Breast epithelium (tissue), 3 donors: ENCODE data around the gene PROB1.

ENCODE experiments used
- POLR2A ChIP-seq: fragments of 450-650 bp; IDR thresholded peaks from one replicate; pipeline ENCODE4 v1.6.1; 2016; ENCODE audit warnings: antibody characterized with exemption, mild to moderate bottlenecking, moderate library complexity
- TF ChIP-seq, protein P1 (sequence below), 3 donors: fragments of 450-650 bp; IDR thresholded peaks; one replicate each; pipeline ENCODE4 v1.5.1; 2016 to 2017; ENCODE audit warnings: antibody characterized with exemption in 3 of 3, mild to moderate bottlenecking in 3 of 3, moderate library complexity in 3 of 3

DNA sequence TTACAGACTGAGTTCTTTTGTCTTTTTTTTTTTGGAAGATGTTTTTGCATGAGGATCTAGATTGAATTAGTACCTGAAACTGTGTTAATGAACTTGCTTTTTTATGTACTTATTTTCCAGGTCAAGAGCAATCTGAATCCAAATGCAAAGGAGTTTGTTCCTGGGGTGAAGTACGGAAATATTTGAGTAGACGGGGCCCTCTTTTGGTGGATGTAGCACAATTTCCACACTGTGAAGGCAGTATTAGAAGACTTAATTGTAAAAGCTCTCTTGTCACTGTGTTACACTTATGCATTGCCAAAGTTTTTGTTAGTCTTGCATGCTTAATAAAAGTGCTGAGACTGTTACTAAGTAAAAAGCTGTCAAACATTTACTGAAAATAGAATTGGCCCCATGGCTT lies 26.3 kb downstream of the PROB1 start:
- no peak for TF ChIP-seq POLR2A
- TF ChIP-seq, protein P1, sequence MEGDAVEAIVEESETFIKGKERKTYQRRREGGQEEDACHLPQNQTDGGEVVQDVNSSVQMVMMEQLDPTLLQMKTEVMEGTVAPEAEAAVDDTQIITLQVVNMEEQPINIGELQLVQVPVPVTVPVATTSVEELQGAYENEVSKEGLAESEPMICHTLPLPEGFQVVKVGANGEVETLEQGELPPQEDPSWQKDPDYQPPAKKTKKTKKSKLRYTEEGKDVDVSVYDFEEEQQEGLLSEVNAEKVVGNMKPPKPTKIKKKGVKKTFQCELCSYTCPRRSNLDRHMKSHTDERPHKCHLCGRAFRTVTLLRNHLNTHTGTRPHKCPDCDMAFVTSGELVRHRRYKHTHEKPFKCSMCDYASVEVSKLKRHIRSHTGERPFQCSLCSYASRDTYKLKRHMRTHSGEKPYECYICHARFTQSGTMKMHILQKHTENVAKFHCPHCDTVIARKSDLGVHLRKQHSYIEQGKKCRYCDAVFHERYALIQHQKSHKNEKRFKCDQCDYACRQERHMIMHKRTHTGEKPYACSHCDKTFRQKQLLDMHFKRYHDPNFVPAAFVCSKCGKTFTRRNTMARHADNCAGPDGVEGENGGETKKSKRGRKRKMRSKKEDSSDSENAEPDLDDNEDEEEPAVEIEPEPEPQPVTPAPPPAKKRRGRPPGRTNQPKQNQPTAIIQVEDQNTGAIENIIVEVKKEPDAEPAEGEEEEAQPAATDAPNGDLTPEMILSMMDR (IDR thresholded peaks at IDR 0.05): no peak
